K562 (cell line): ENCODE measurements around the gene ELOVL5. TPM values are rescaled to one million over a fixed set of nuclear protein-coding genes. Genes with fewer than 3 reads are reported as not detected.

Experiments
- ARID2 ChIP-seq: fragments of 450-650 bp; IDR thresholded peaks from 2 replicates; pipeline ENCODE4 v1.6.1; 2017; ENCODE audit warnings: antibody characterized with exemption, mild to moderate bottlenecking
- BCOR ChIP-seq: fragments of 450-650 bp; IDR thresholded peaks from 2 replicates; pipeline ENCODE4 v1.6.1; 2016
- CBFB ChIP-seq: sonication (generic); formaldehyde crosslinking; IDR thresholded peaks from 2 replicates; pipeline ENCODE4 v1.4.0; 2020; ENCODE audit warnings: mild to moderate bottlenecking, missing genetic modification reagents
- FOXK2 ChIP-seq, 2 experiments: fragments of 450-650 bp; IDR thresholded peaks in 1 of 2; conservative IDR thresholded peaks in 1 of 2; 2 replicates each; pipeline ENCODE4 v1.6.1; 2016; ENCODE audit warnings: low read depth in 2 of 2, mild to moderate bottlenecking in 1 of 2
- GABPA ChIP-seq: fragments of 200-800 bp; sonication (Bioruptor generic); conservative IDR thresholded peaks from 2 replicates; pipeline ENCODE4 v1.6.1; 2016; ENCODE audit warnings: low read depth, missing genetic modification characterization, missing compliant biosample characterization
- HMGN3 ChIP-seq: IDR thresholded peaks from 2 replicates; pipeline ENCODE4 v1.6.1; 2011; ENCODE audit warnings: borderline replicate concordance, low read depth, mild to moderate bottlenecking, mixed read lengths, low read length; ENCODE audit not compliant: insufficient read length; ENCODE audit errors: extremely low read depth
- MCM3 ChIP-seq: fragments of 450-650 bp; IDR thresholded peaks from 2 replicates; pipeline ENCODE4 v1.6.1; 2016
- NEUROD1 ChIP-seq: fragments of 150-350 bp; IDR thresholded peaks from 2 replicates; pipeline ENCODE4 v1.6.1; 2014; ENCODE audit warnings: borderline replicate concordance, low read length, low read depth; ENCODE audit not compliant: partially characterized antibody
- NFE2 ChIP-seq: IDR thresholded peaks from 2 replicates; pipeline ENCODE4 v1.6.1; 2014; ENCODE audit warnings: antibody characterized with exemption, low read depth
- NFE2L1 ChIP-seq: fragments of 450-650 bp; IDR thresholded peaks from 2 replicates; pipeline ENCODE4 v1.6.1; 2016; ENCODE audit warnings: missing genetic modification characterization, low read depth, mild to moderate bottlenecking, missing compliant biosample characterization, moderate library complexity, borderline replicate concordance
- PML ChIP-seq: IDR thresholded peaks from 2 replicates; pipeline ENCODE4 v1.6.1; 2012; ENCODE audit warnings: low read length, inconsistent platforms
- RAD21 ChIP-seq, 2 experiments: fragments of 250-450 bp in 1 of 2; fragments of 450-650 bp in 1 of 2; sonication (Bioruptor Pico) in 1 of 2; formaldehyde crosslinking in 1 of 2; IDR thresholded peaks in 1 of 2; conservative IDR thresholded peaks in 1 of 2; 2 replicates each; pipeline versions ENCODE4 v1.4.0 to v1.8.0; 2020 to 2022; ENCODE audit warnings: mild to moderate bottlenecking in 2 of 2, moderate library complexity in 1 of 2
- RBFOX2 ChIP-seq: fragments of 200-400 bp; formaldehyde crosslinking; IDR thresholded peaks from 2 replicates; pipeline ENCODE4 v1.6.1; 2017; ENCODE audit warnings: low read depth, mild to moderate bottlenecking, low read length, moderate library complexity
- RBM15 ChIP-seq: fragments of 200-400 bp; formaldehyde crosslinking; IDR thresholded peaks from 2 replicates; pipeline ENCODE4 v1.6.1; 2018; ENCODE audit warnings: mild to moderate bottlenecking, low read length, moderate library complexity; ENCODE audit not compliant: insufficient read depth
- SRSF3 ChIP-seq: fragments of 200-400 bp; formaldehyde crosslinking; IDR thresholded peaks from 2 replicates; pipeline ENCODE4 v1.6.1; 2016; ENCODE audit warnings: mild to moderate bottlenecking, low read length, moderate library complexity; ENCODE audit not compliant: insufficient read depth
- STAG1 ChIP-seq: sonication (generic); formaldehyde crosslinking; IDR thresholded peaks from 2 replicates; pipeline ENCODE4 v1.5.0; 2020; ENCODE audit warnings: missing genetic modification reagents, borderline replicate concordance
- TARDBP ChIP-seq: fragments of 450-650 bp; IDR thresholded peaks from 2 replicates; pipeline ENCODE4 v1.6.1; 2016
- TSC22D4 ChIP-seq: fragments of 450-650 bp; IDR thresholded peaks from 2 replicates; pipeline ENCODE4 v1.6.1; 2016; ENCODE audit warnings: missing genetic modification characterization, missing biosample characterization, control low read depth
- U2AF2 ChIP-seq: fragments of 200-400 bp; formaldehyde crosslinking; optimal IDR thresholded peaks from 2 replicates; pipeline ENCODE3; 2017; ENCODE audit warnings: low read depth, mild to moderate bottlenecking, low read length
- ZFX ChIP-seq: sonication (generic); formaldehyde crosslinking; IDR thresholded peaks from 2 replicates; pipeline ENCODE4 v1.8.0; 2022; ENCODE audit warnings: mild to moderate bottlenecking, missing genetic modification reagents, moderate library complexity
- ZNF282 ChIP-seq: sonication (generic); formaldehyde crosslinking; IDR thresholded peaks from 2 replicates; pipeline ENCODE4 v1.8.1; 2023; ENCODE audit warnings: missing genetic modification reagents
- ZNF79 ChIP-seq: fragments of 250-450 bp; sonication (Bioruptor Pico); IDR thresholded peaks from 2 replicates; pipeline ENCODE4 v1.4.0; 2020; ENCODE audit warnings: low read depth, mild to moderate bottlenecking, moderate library complexity
- polyA plus RNA-seq, 8 experiments: library from polyadenylated mRNA; depleted of rRNA in 4 of 8; stranded (reverse) in 5 of 8; unstranded in 3 of 8; fragments of >200 nt; fragmentation: Nextera tagmentation in 2 of 8; fragmentation: Illumina TruSeq in 1 of 8; extraction: Ambion mirVana in 2 of 8; extraction: Trizol in 1 of 8; gene quantifications; 2 replicates each; pipeline versions ENCODE4 v1.2.1 to v1.2.3, GENCODE V29; 2011 to 2014; ENCODE audit warnings: inconsistent platforms in 1 of 8, missing spikeins in 1 of 8
- total RNA-seq, 7 experiments: library from RNA; depleted of rRNA in 6 of 7; stranded (reverse); fragments of >200 nt in 6 of 7; fragmentation: Illumina TruSeq in 2 of 7; extraction: Trizol in 2 of 7; gene quantifications; 2 replicates each; pipeline versions ENCODE4 v1.2.1 to v1.2.3, GENCODE V29; 2011 to 2021; ENCODE audit warnings: low replicate concordance in 1 of 7
- TF ChIP-seq, protein P1 (sequence below): fragments of 450-650 bp; IDR thresholded peaks from 2 replicates; pipeline ENCODE4 v1.6.1; 2017; ENCODE audit warnings: mild to moderate bottlenecking, moderate library complexity
- TF ChIP-seq, protein P2 (sequence below): sonication (generic); formaldehyde crosslinking; IDR thresholded peaks from 2 replicates; pipeline ENCODE4 v1.4.0; 2020; ENCODE audit warnings: mild to moderate bottlenecking, missing genetic modification reagents
- TF ChIP-seq, protein P3 (sequence below): sonication (generic); IDR thresholded peaks from 2 replicates; pipeline ENCODE4 v1.6.1; 2016

Gene ELOVL5
- total and polyA plus RNA-seq, 9 of the 15 experiments (the other 6 are each of a cell fraction or from before 2014, with no cell fraction given), result 70.6 to 245 (median 132) TPM

DNA sequence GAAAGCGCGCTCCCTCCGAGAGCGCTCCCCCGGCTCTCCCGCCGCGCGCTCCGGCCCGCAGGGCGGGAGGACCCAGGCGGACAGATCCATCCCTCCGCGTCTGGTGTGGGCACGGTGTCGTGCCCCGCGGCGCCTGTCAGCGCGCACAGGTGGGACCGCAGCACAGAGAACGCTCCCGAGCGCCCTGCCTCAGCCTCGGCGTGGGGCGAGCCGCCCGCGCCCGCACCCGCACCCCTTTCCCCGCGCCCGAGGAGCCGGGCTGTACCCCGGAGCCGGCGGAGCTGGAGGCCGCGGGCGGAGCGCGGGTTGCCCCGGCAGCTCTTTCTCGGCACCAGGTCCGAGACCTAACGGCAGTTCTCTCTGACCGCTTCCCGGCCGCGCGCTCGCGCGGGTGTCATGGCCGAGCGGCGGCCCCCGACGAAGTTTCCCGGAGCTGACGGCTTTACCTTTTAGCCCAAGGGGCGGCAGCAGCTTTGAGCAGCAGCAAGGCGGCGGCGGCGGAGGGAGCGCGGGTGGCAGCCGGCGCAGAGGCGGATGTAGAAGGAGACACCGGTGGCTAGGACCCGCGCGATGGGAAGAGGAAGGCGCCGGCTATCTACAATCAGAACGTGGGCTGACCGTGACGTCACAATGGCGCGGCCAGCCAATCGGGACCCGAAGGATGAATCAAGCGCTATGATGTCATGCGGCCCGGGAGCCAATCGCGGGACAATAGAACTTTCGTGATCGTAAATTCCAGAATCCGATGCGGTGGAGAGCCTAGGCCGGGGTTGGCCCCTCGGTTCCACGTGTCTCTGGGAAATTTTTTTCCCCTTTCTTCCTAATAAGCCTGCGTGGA is at the start of gene ELOVL5 (continued):
- TF ChIP-seq RBM15 (no peak), TSC22D4 (tag) (no peak), RAD21 (CRISPR knock-in tag; conservative IDR thresholded peaks at IDR 0.05 in 1 of 2, IDR thresholded peaks at IDR 0.05 in 1 of 2) (peak in 1 of 2 experiments; percentile 17; a peak in 1 of 4 replicates), FOXK2 (conservative IDR thresholded peaks at IDR 0.05 in 1 of 2, IDR thresholded peaks at IDR 0.05 in 1 of 2; ENCODE audit: low read depth in 2 of 2) (no peak; a peak in 1 of 4 replicates), ZFX (CRISPR knock-in tag) (peak; percentile 48), CBFB (no peak), HMGN3 (peak; percentile 37), MCM3 (no peak), RBFOX2 (peak; percentile 97), ARID2 (no peak), NFE2 (no peak), ZNF282 (CRISPR knock-in tag) (peak; percentile 82; the same call in 1 of the 2 replicates), ZNF79 (CRISPR knock-in tag) (no peak), BCOR (peak; percentile 40), SRSF3 (no peak), TARDBP (peak; percentile 97), STAG1 (CRISPR knock-in tag) (no peak), GABPA (peak; percentile 80), U2AF2 (no peak), NEUROD1 (peak; percentile 81), NFE2L1 (no peak), PML (0 out of 2 replicates have a peak, but pooled peaks have one; percentile 38)
- TF ChIP-seq, protein P1, sequence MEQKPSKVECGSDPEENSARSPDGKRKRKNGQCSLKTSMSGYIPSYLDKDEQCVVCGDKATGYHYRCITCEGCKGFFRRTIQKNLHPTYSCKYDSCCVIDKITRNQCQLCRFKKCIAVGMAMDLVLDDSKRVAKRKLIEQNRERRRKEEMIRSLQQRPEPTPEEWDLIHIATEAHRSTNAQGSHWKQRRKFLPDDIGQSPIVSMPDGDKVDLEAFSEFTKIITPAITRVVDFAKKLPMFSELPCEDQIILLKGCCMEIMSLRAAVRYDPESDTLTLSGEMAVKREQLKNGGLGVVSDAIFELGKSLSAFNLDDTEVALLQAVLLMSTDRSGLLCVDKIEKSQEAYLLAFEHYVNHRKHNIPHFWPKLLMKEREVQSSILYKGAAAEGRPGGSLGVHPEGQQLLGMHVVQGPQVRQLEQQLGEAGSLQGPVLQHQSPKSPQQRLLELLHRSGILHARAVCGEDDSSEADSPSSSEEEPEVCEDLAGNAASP, result no peak
- TF ChIP-seq, protein P2, sequence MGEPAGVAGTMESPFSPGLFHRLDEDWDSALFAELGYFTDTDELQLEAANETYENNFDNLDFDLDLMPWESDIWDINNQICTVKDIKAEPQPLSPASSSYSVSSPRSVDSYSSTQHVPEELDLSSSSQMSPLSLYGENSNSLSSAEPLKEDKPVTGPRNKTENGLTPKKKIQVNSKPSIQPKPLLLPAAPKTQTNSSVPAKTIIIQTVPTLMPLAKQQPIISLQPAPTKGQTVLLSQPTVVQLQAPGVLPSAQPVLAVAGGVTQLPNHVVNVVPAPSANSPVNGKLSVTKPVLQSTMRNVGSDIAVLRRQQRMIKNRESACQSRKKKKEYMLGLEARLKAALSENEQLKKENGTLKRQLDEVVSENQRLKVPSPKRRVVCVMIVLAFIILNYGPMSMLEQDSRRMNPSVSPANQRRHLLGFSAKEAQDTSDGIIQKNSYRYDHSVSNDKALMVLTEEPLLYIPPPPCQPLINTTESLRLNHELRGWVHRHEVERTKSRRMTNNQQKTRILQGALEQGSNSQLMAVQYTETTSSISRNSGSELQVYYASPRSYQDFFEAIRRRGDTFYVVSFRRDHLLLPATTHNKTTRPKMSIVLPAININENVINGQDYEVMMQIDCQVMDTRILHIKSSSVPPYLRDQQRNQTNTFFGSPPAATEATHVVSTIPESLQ (CRISPR knock-in tag), result peak; percentile 16; the same call in 1 of the 2 replicates
- TF ChIP-seq, protein P3, sequence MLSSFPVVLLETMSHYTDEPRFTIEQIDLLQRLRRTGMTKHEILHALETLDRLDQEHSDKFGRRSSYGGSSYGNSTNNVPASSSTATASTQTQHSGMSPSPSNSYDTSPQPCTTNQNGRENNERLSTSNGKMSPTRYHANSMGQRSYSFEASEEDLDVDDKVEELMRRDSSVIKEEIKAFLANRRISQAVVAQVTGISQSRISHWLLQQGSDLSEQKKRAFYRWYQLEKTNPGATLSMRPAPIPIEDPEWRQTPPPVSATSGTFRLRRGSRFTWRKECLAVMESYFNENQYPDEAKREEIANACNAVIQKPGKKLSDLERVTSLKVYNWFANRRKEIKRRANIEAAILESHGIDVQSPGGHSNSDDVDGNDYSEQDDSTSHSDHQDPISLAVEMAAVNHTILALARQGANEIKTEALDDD, result no peak
